Ramos (cell line): ENCODE data around the gene OLFM2.

ENCODE experiments used
- in situ Hi-C: fragments of 300-500 bp; cut with MboI; formaldehyde crosslinking; loops from one replicate; pipeline ENCODE4 v1.14.3; 2022; ENCODE audit warnings: low sequenced_read_pairs; ENCODE audit not compliant: unreplicated experiment

OLFM2 gene

GRCh38 chr19:9945319-9945966, 9.1 kb upstream of the OLFM2 start:
- in situ Hi-C loops = no loop called here

- in situ Hi-C loops = no loop called here
Measured at GRCh38 chr19:9943744-9944143, 7.4 kb upstream of the OLFM2 start.

- in situ Hi-C loops = no loop called here
Measured at GRCh38 chr19:9941671-9942070, 5.4 kb upstream of the OLFM2 start.

- in situ Hi-C loops = no loop called here
Measured at GRCh38 chr19:9941231-9941630, 4.9 kb upstream of the OLFM2 start.

GRCh38 chr19:9940778-9941177, 4.5 kb upstream of the OLFM2 start:
- in situ Hi-C loops = no loop called here

GRCh38 chr19:9939301-9939913, 3.1 kb upstream of the OLFM2 start:
- in situ Hi-C loops = no loop called here

GRCh38 chr19:9937001-9937411, 691 bp upstream of the OLFM2 start:
- in situ Hi-C loops = no loop called here

- in situ Hi-C loops = no loop called here
Measured at GRCh38 chr19:9935506-9936325, 599 bp downstream of the OLFM2 start.

- in situ Hi-C loops = loop anchor here (5.0 kb wide), 2 partner anchors 93 to 458 kb away; no protein-coding TSS in a partner anchor
Measured at GRCh38 chr19:9934132-9934950, 2.0 kb downstream of the OLFM2 start.

GRCh38 chr19:9932835-9933234, 3.5 kb downstream of the OLFM2 start:
- in situ Hi-C loops = loop anchor here (5.0 kb wide), 2 partner anchors 94 to 459 kb away; no protein-coding TSS in a partner anchor

- in situ Hi-C loops = loop anchor here (5.0 kb wide), 2 partner anchors 96 to 461 kb away; no protein-coding TSS in a partner anchor
Measured at GRCh38 chr19:9931629-9932028, 4.7 kb downstream of the OLFM2 start.

- in situ Hi-C loops = loop anchor here (10.0 kb wide), 1 partner anchor 341 kb away; no protein-coding TSS in a partner anchor
Measured at GRCh38 chr19:9923440-9923839, 12.9 kb downstream of the OLFM2 start.

- in situ Hi-C loops = loop anchor here (10.0 kb wide), 1 partner anchor 342 kb away; no protein-coding TSS in a partner anchor
Measured at GRCh38 chr19:9922782-9923379, 13.4 kb downstream of the OLFM2 start.

GRCh38 chr19:9917321-9917720, 19.0 kb downstream of the OLFM2 start:
- in situ Hi-C loops = no loop called here

- in situ Hi-C loops = no loop called here
Measured at GRCh38 chr19:9916719-9917118, 19.6 kb downstream of the OLFM2 start.

GRCh38 chr19:9914315-9915207, 21.8 kb downstream of the OLFM2 start:
- in situ Hi-C loops = no loop called here

GRCh38 chr19:9914001-9914314, 22.4 kb downstream of the OLFM2 start:
- in situ Hi-C loops = no loop called here

- in situ Hi-C loops = no loop called here
Measured at GRCh38 chr19:9913237-9914000, 22.9 kb downstream of the OLFM2 start.
